GM20431 (cell line): ENCODE data around the gene SCFD2.
"Not testable (repeated sequence)": the region's sequence is repeated elsewhere in the genome, so short reads cannot be mapped to it uniquely, and the experiment has no call there.

Experiments
- in situ Hi-C: fragments of 300-500 bp; cut with MseI, MboI; formaldehyde crosslinking; loops from one replicate; pipeline ENCODE4 v1.15.0; 2020; ENCODE audit warnings: low sequenced_read_pairs; ENCODE audit not compliant: unreplicated experiment

SCFD2 gene

DNA sequence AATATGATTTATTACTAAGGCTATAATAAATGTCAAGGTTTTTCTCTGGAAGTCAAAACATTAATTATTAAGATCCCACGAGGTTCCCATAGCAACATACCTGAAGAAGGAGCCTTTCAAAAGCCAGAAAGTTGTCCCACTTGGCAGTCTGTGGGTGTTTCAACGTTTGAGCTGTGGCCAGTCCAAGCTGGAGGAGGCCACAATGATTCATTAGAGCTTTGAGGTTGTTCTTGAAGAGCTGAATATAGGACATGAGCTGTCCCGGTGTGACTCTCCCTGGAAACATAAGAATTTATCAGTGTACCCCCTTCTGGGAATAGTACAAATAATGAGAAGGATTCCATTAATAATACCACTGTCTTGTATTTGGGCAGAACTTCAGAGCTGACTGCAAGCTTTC is 92.1 kb downstream of the SCFD2 start:
- in situ Hi-C loops, result no loop called here

GRCh38 chr4:53267026-53267425 is 98.8 kb downstream of the SCFD2 start:
- in situ Hi-C loops, result no loop called here

DNA sequence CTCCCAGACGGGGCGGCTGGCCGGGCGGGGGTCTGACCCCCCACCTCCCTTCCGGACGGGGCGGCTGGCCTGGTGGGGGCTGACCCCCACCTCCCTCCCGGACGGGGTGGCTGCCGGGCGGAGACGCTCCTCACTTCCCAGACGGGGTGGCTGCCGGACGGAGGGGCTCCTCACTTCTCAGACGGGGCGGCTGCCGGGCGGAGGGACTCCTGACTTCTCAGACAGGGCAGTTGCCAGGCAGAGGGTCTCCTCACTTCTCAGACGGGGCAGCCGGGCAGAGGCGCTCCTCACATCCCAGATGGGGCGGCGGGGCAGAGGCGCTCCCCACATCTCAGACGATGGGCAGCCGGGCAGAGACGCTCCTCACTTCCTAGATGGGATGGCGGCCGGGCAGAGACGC is 109.9 kb downstream of the SCFD2 start:
- in situ Hi-C loops, result not testable (repeated sequence)

DNA sequence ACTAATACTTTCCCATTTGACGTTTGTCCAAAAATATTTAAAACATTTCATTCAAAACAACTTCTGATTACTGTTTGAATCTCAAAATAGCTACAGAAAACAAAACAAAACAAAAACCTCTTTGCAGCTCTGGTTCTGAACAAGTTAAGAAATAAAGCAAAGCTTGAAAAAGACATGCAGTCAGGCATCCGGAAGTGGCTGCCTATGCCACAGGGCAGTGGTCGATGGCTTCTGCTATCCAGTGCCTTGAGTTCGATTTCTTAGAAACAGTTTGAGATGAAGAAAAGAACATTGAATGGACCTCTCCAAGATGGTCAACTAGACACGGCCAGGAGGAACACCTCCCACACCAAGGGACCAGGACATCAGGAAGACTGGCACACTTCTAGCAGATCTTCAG is 125.3 kb downstream of the SCFD2 start:
- in situ Hi-C loops, result no loop called here

- in situ Hi-C loops, result not testable (repeated sequence)
Observed at GRCh38 chr4:53238352-53238751, 127.5 kb downstream of the SCFD2 start.

DNA sequence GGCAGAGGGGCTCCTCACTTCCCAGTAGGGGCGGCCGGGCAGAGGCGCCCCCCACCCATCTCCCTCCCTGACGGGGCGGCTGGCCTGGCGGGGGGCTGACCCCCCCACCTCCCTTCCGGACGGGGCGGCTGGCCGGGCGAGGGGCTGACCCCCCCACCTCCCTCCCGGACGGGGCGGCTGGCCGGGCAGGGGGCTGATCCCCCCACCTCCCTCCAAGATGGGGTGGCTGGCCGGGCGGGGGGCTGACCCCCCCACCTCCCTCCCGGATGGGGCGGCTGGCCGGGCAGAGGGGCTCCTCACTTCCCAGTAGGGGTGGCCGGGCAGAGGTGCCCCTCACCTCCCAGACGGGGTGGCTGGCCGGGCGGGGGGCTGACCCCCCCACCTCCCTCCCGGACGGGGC is 128.1 kb downstream of the SCFD2 start:
- in situ Hi-C loops, result not testable (repeated sequence)

DNA sequence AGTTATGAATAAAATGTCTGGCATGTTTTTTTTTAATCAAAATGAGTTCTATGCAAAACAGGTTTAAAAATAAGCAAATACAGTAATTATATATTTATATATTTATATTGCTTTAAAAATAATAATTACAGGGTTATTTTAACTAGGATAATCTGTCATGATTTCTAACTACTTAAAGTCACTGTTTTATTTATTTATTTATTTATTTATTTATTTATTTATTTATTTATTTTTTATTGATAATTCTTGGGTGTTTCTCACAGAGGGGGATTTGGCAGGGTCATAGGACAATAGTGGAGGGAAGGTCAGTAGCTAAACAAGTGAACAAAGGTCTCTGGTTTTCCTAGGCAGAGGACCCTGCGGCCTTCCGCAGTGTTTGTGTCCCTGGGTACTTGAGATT is 129.2 kb downstream of the SCFD2 start:
- in situ Hi-C loops, result not testable (repeated sequence)

- in situ Hi-C loops, result no loop called here
Observed at GRCh38 chr4:53235547-53235946, 130.3 kb downstream of the SCFD2 start.

DNA sequence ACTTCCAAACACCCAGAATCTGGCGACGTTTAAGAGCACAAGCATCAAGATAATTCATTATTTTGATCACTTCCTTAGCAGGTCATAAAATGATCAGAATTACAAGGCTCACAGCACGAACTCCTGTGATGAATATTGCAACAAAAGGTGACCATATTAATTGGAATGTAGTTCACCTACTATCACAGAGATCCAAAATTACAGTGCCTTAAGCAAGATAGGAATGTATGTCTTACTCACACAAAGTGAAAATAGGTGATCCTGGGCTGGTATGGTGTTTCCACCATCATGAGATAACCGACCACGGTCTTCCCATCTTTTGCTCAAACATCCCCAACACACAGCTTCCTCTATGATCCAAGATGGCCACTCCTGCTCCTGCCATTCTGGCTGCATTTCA is 131.2 kb downstream of the SCFD2 start:
- in situ Hi-C loops, result no loop called here

- in situ Hi-C loops, result no loop called here
Observed at GRCh38 chr4:53234111-53234510, 131.8 kb downstream of the SCFD2 start.

DNA sequence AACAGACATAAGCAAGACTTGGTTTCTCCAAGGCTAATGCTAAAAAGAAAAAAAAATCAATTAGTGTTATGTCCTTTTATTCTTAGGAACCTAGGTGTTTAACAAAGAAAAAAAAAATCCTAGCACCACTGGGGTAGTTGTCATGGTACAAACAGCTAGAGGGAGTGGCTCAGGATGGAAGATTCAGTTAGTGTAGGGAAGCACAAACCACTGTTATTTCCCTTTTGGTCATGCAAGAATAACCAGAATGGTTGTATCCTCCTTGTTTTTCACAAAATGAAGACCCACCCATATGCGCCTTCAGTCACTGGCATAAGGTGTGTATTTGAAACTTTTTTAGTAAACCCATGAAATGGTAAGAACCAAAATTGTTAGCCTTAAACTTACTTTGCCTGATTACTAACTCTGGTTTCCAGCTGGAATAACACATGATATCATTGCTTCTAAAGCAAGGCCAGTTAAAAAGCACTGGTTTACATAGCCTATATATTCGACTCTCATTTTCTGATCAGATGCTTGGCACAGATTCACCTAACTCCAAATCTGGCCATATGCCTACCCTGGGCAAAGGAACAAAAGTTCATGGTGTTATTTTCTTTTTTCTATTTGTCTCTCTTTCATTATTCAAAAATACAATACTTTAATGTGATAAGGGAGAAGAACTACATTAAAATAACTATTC is 132.6 kb downstream of the SCFD2 start:
- in situ Hi-C loops, result no loop called here

- in situ Hi-C loops, result no loop called here
Observed at GRCh38 chr4:53232371-53232770, 133.5 kb downstream of the SCFD2 start.

GRCh38 chr4:53228036-53228435 is 137.8 kb downstream of the SCFD2 start:
- in situ Hi-C loops, result no loop called here

GRCh38 chr4:53227451-53227850 is 138.4 kb downstream of the SCFD2 start:
- in situ Hi-C loops, result no loop called here

DNA sequence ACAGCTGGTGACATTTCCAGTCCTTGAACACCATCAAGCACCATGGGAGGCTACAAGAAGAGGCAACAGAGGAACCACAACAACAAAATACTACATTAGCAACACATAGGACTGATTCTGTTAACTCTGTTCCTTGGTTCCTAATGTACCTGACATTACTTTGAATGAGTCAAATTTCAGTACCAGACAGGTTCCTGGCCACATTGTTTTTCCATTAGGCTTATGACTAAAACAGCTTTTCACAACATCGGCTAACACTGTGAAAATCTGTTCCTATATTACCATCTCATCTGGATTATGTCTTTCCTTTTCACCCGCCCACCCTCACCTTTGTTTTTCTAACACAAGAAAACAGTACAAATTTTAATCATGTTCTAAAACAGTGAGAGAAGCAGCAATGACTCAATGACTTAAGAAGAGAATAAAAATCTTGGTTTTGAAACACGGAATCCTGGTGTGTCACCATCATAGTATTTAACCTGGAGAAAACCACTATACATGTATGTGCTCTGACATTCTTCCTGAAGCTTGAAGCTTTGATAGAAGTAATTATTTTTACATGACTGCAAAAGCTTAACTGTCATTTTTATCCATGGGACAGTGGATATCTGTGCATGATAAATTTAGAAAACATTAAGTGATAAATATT is 143.9 kb downstream of the SCFD2 start:
- in situ Hi-C loops, result no loop called here

DNA sequence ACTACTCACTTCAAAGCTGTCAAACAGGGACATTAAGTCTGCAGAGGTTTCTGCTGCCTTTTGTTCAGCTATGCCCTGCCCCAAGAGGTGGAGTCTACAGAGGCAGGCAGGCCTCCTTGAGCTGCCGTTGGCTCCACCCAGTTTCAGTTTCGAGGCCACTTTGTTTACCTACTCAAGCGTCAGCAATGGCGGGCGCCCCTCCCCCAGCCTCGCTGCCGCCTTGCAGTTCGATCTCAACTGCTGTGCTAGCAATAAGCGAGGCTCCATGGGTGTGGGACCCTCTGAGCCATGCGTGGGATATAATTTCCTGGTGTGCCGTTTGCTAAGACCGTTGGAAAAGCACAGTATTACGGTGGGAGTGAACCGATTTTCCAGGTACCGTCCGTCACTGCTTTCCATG is 146.7 kb downstream of the SCFD2 start:
- in situ Hi-C loops, result not testable (repeated sequence)

GRCh38 chr4:53208753-53209152 is 157.1 kb downstream of the SCFD2 start:
- in situ Hi-C loops, result no loop called here

DNA sequence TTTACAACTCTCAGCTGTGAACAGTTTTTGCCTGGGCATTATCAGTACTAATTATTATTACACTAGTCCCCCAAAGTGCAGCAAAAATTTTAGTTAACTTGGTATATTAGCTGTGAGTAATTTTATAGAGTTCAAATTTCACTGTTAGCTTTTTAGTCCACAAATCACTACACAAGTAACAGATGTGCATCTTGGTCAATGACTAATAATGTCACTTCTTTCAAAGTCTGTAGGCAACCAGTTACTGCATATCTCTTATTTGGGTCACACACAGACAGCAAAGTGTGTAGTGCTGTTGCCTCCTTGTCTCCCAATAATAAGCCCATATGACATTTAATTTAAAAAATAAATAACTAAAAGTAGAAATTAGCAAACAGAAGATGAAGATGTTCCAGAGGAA is 159.9 kb downstream of the SCFD2 start:
- in situ Hi-C loops, result no loop called here

GRCh38 chr4:53199356-53199755 is 166.5 kb downstream of the SCFD2 start:
- in situ Hi-C loops, result no loop called here

- in situ Hi-C loops, result no loop called here
Observed at GRCh38 chr4:53197772-53198142, 168.1 kb downstream of the SCFD2 start.

DNA sequence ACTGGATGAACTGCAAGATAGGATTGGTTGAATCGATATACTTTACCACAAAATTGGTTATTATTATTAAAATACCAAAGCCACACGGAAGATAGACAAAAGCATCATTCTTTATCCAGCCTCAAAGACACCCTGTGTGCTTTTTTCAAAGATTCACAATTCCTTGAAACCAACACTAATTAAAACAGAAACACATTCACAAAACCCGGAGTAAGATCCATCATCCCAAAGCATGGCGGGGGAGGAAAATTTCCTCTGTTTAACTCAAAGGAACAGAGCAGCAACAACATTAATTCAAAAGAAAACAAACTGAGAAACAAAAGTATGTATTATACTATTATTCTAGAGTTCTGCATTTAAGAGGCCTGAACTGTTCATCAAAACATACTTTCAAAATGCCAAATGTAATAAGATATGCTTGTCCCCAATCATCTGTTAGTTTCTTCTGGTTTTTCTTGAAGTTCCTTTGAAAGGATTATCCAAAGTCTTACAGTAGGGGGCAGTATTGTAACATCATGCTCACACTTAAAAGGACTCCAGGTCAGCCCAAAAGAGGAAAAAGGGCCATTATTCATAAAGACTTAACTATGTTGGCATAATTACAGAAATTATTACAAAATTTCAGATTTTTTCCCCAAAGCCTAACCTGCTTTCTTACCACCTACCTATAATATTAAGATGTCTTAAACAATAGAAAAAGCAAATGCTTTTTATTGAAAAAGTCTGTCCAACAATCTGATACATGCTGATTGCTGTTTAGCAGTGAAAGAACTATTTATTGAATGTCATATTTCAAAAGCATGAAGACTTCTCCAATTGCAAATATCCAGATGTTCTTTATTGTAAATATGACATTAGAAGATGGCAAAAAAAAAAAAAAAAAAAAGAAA is 168.7 kb downstream of the SCFD2 start:
- in situ Hi-C loops, result no loop called here
